OCI-LY1 (cell line): Measurements from ENCODE around the gene ADH6.

ENCODE experiments used
- H2AFZ ChIP-seq: fragments of 200-600 bp; sonication (generic), shearing (Covaris generic); 2 replicates; pipeline ENCODE4 v1.6.0; 2014; ENCODE audit warnings: antibody characterized with exemption, mild to moderate bottlenecking, low read length
- H3F3A ChIP-seq: fragments of 200-600 bp; sonication (generic), shearing (Covaris generic); 2 replicates; pipeline ENCODE4 v1.6.0; 2014; ENCODE audit warnings: mild to moderate bottlenecking, antibody characterized with exemption, low read length, moderate library complexity; ENCODE audit not compliant: insufficient read depth
- H3K27ac ChIP-seq: fragments of 200-600 bp; sonication (generic); 2 replicates; pipeline ENCODE4 v1.5.1; 2014; ENCODE audit warnings: low read length, mixed run types, mild to moderate bottlenecking, low read depth; ENCODE audit not compliant: poor library complexity, severe bottlenecking
- H3K27me3 ChIP-seq: fragments of 200-600 bp; sonication (generic); 2 replicates; pipeline ENCODE4 v1.6.0; 2014; ENCODE audit warnings: antibody characterized with exemption, mild to moderate bottlenecking, low read length, moderate library complexity; ENCODE audit not compliant: insufficient read depth
- H3K36me3 ChIP-seq: fragments of 200-600 bp; sonication (generic); 2 replicates; pipeline ENCODE4 v1.6.1; 2014; ENCODE audit warnings: mild to moderate bottlenecking, antibody characterized with exemption, low read length, moderate library complexity, mixed read lengths; ENCODE audit not compliant: insufficient read depth
- H3K4me1 ChIP-seq: fragments of 200-600 bp; sonication (generic); 2 replicates; pipeline ENCODE4 v1.5.1; 2014; ENCODE audit warnings: mild to moderate bottlenecking, low read length, moderate library complexity; ENCODE audit not compliant: insufficient read depth, severe bottlenecking
- H3K4me2 ChIP-seq: fragments of 200-600 bp; sonication (generic), shearing (Covaris generic); 2 replicates; pipeline ENCODE4 v1.6.1; 2014; ENCODE audit warnings: low read length
- H3K4me3 ChIP-seq: fragments of 200-600 bp; sonication (generic); 2 replicates; pipeline ENCODE4 v1.5.1; 2014; ENCODE audit warnings: low read length, low read depth, mild to moderate bottlenecking, mixed read lengths; ENCODE audit not compliant: poor library complexity, severe bottlenecking
- H3K79me2 ChIP-seq: fragments of 200-600 bp; shearing (Covaris generic); 2 replicates; pipeline ENCODE4 v1.6.1; 2016; ENCODE audit warnings: mixed run types, low read length, mixed read lengths; ENCODE audit not compliant: insufficient read depth
- H3K9ac ChIP-seq: fragments of 200-600 bp; sonication (generic), shearing (Covaris generic); 2 replicates; pipeline ENCODE4 v1.6.1; 2014; ENCODE audit warnings: mild to moderate bottlenecking, low read length, mixed read lengths
- H3K9me2 ChIP-seq: fragments of 200-600 bp; sonication (generic), shearing (Covaris generic); 2 replicates; pipeline ENCODE4 v1.6.1; 2014; ENCODE audit warnings: low read depth, mild to moderate bottlenecking, low read length, mixed read lengths
- H3K9me3 ChIP-seq: fragments of 200-600 bp; shearing (Covaris generic); 2 replicates; pipeline ENCODE4 v1.6.1; 2014; ENCODE audit warnings: low read length, mixed read lengths
- H4K20me1 ChIP-seq: fragments of 200-600 bp; sonication (generic), shearing (Covaris generic); 2 replicates; pipeline ENCODE4 v1.6.0; 2016; ENCODE audit warnings: mild to moderate bottlenecking, low read length; ENCODE audit not compliant: insufficient read depth
- CTCF ChIP-seq: fragments of 200-600 bp; sonication (generic), shearing (Covaris generic); IDR thresholded peaks from 2 replicates; pipeline ENCODE4 v1.5.1; 2017; ENCODE audit warnings: mild to moderate bottlenecking, antibody characterized with exemption, low read length, moderate library complexity, mixed read lengths
- EZH2 ChIP-seq: fragments of 200-600 bp; sonication (generic), shearing (Covaris generic); IDR thresholded peaks from 2 replicates; pipeline ENCODE4 v1.8.0; 2017; ENCODE audit warnings: borderline replicate concordance, mixed run types, mild to moderate bottlenecking, antibody characterized with exemption, low read length, moderate library complexity, mixed read lengths

The ADH6 gene

GRCh38 chr4:99210789-99211188, 8.3 kb downstream of the ADH6 start:
- H4K20me1 ChIP-seq: no peaks in the 10 kb centered on the region
- no peaks in the 10 kb centered on the region for H3F3A ChIP-seq
- no peaks in the 10 kb centered on the region; the same call in 1 of the 2 replicates for H3K9me2 ChIP-seq
- no peak overlapping the region for H3K9ac ChIP-seq
- H3K27me3 ChIP-seq: no peaks in the 10 kb centered on the region
- TF ChIP-seq CTCF (no peak), EZH2 (no peak)
- no peak overlapping the region for H3K27ac ChIP-seq
- no peak overlapping the region for H3K4me3 ChIP-seq
- H2AFZ ChIP-seq: no peak overlapping the region
- H3K4me1 ChIP-seq: no peaks in the 10 kb centered on the region
- H3K36me3 ChIP-seq: no peaks in the 10 kb centered on the region
- no peaks in the 10 kb centered on the region for H3K9me3 ChIP-seq
- no peak overlapping the region for H3K4me2 ChIP-seq
- H3K79me2 ChIP-seq: no peaks in the 10 kb centered on the region

GRCh38 chr4:99209671-99210070, 9.4 kb downstream of the ADH6 start:
- Histone ChIP-seq H2AFZ (no peak overlapping the region), H3K27ac (no peak overlapping the region)

GRCh38 chr4:99208719-99209075, 10.3 kb downstream of the ADH6 start:
- H3K79me2 ChIP-seq: no peaks in the 10 kb centered on the region
- no peaks in the 10 kb centered on the region for H3F3A ChIP-seq
- no peaks in the 10 kb centered on the region for H4K20me1 ChIP-seq
- no peak overlapping the region for H3K4me3 ChIP-seq
- TF ChIP-seq EZH2 (no peak), CTCF (no peak)
- no peak overlapping the region for H2AFZ ChIP-seq
- no peaks in the 10 kb centered on the region for H3K27me3 ChIP-seq
- H3K36me3 ChIP-seq: no peaks in the 10 kb centered on the region
- H3K9me2 ChIP-seq: no peaks in the 10 kb centered on the region; the same call in 1 of the 2 replicates
- no peak overlapping the region for H3K4me2 ChIP-seq
- no peaks in the 10 kb centered on the region for H3K9me3 ChIP-seq
- H3K27ac ChIP-seq: no peak overlapping the region
- no peaks in the 10 kb centered on the region for H3K4me1 ChIP-seq
- no peak overlapping the region for H3K9ac ChIP-seq

More at GRCh38 chr4:99209671-99210070, 9.4 kb downstream of the ADH6 start:
- Histone ChIP-seq H3F3A (no peaks in the 10 kb centered on the region), H3K4me1 (no peaks in the 10 kb centered on the region), H3K27me3 (no peaks in the 10 kb centered on the region), H3K9ac (no peak overlapping the region), H3K36me3 (no peaks in the 10 kb centered on the region), H3K9me2 (no peaks in the 10 kb centered on the region; the same call in 1 of the 2 replicates), H3K9me3 (no peaks in the 10 kb centered on the region), H3K79me2 (no peaks in the 10 kb centered on the region), H3K4me2 (no peak overlapping the region), H4K20me1 (no peaks in the 10 kb centered on the region), H3K4me3 (no peak overlapping the region)
- no peak for TF ChIP-seq CTCF
- TF ChIP-seq EZH2: no peak
